HT1080 (cell line): Measurements from ENCODE around the gene PPP1R16B. TPM values are rescaled to one million over a fixed set of nuclear protein-coding genes. Genes with fewer than 3 reads are reported as not detected.
"Not testable (repeated sequence)": the region's sequence is repeated elsewhere in the genome, so short reads cannot be mapped to it uniquely, and the experiment has no call there.

Source experiments
- DNase-seq: peaks from one replicate; pipeline ENCODE4 v3.0.0-alpha.2; 2015; ENCODE audit warnings: low read depth
- total RNA-seq: library from RNA; depleted of rRNA; stranded (reverse); fragments of >200 nt; shearing (Covaris generic); gene quantifications from 2 replicates; pipeline ENCODE4 v1.2.3, GENCODE V29; 2014

The PPP1R16B gene
- total RNA-seq, 1 experiment from 2014 or later = 0.05 TPM

- no peak for DNase-seq
Observed at GRCh38 chr20:38843346-38843745, 37.8 kb downstream of the PPP1R16B start.

DNA sequence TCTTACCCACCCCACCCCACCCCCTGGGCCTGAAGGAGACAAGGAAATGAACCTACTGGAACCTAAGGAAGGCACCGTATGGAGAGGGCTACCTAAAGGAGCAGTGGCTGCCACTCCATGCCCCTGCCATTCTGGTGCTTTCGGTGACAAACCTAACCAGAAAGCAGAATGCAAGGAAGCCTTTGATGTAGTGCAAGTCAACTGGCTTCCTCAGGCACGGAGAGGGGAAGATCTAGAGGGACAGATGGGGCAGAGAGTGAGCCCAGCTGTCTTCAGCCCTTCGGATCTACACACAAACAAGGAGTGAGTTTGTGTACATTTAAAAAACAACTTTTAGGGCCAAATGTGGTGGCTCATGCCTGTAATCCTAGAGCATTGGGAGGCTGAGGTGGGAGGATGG lies 39.5 kb downstream of the PPP1R16B start:
- no peak for DNase-seq

DNA sequence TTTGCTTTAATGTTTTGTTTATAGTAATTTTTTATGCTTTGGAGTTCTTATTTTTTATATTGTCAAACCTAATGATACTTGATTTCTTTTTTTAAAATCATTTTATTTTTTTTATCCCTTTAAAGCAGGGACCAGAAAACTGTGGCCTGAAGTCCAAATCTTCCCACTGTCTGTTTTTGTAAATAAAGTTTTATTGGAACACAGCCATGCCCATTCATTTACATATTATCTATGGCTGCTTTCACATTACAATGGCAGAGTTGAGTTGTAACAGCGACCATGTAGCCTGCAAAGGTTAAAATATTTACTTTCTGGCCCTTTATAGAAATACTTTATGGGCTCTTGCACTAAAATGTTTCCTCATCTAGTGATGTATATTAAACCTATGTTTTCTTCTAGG lies 42.3 kb downstream of the PPP1R16B start:
- DNase-seq = no peak

- no peak for DNase-seq
Observed at GRCh38 chr20:38853759-38854158, 48.3 kb downstream of the PPP1R16B start.

- no peak for DNase-seq
Observed at GRCh38 chr20:38854654-38855066, 49.2 kb downstream of the PPP1R16B start.

DNA sequence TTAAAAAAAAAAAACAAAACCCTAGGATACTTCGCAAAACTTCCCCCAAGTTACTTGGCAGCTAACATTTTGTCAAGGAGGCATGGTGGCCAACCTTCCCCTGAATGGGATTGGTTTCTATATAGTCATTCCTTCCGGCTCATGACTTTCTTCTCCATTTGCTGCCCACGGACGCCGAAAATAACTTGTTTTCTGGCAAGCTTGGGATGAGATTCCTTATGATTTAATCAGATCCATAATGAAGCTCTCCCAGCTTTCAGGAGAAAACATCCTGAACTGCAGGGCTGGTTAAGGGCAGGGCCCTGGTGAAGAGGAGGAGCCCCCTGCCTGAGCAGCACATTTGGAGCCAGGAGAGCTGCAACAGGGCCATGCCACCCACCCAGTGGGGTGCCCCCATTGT lies 49.9 kb downstream of the PPP1R16B start:
- peak; percentile 6 for DNase-seq

- no peak for DNase-seq
Observed at GRCh38 chr20:38856570-38856969, 51.1 kb downstream of the PPP1R16B start.

DNA sequence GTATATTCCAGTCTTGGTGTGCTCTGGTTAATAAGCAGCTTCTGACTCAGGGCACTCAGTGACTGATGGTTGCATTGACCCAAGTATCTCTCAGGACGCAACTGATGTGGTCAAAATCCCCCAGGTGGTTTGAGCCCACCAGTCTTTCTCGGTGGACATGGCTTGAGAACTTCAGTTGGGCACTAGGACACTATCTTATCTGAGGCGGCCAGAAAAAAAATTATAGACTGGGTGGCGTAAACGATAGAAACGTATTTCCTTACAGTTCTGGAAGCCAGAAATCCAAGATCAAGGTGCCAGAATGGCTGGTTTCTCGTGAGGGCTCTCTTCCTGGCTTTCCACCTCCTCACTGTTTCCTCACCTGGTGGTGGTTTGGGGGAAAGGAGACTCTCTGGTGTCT lies 52.2 kb downstream of the PPP1R16B start:
- DNase-seq = no peak

DNA sequence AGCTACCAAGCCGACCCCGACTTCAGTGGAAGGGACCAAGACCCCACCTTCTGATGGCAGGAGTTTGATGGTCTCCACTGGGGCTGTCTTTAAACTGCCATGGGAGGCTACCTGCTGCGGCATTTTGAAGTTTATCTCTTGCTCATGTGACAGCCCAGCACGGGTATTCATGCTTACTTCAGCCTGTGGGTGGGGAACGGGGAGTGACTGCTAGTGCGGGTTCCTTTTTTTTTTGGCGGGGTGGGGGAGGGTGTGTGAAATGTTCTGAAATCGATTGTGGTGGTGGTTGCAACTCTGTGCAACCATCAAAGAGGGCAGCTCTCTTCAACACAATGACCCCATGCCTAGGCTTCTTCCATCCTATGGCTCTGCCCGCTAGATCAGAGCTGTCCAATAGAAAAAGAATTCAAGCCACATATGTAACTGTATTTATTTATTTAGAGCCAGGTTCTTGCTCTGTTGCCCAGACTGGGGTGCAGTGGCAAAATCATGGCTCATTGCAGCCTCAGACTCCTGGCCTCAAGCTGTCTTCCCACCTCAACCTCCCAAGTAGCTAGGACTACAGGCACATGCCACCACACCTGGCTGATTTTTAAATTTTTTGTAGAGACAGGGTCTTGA lies 53.7 kb downstream of the PPP1R16B start:
- no peak for DNase-seq

DNA sequence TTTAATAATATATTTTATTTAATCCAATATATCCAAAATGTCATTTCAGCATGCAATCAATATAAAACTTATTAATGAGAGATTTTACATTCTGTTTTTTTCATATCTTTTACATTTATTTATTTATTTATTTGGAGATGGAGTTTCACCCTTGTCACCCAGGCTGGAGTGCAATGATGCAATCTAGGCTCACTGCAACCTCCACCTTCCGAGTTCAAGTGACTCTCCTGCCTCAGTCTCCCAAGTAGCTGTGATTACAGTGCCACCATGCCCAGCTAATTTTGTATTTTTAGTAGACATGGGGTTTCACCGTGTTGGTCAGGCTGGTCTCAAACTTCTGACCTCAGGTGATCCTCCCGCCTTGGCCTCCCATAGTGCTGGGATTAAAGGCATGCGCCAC lies 54.4 kb downstream of the PPP1R16B start:
- DNase-seq = not testable (repeated sequence)

DNA sequence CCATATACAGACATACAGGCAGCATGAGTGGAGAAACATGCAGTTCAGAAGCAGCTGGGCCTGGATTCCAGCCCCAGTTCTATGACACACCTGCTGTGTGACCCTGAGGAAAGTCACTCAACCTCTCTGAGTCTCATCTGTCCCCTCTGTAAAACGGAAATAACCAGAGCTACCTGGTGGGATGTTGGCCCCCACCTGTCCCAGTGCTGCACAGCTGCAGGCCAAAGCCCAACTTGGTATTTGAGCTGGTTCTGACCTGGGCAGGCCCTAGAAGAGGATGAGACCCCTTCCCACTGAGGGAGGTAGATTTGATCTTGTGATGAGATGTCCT lies 55.5 kb downstream of the PPP1R16B start:
- no peak for DNase-seq

GRCh38 chr20:38862226-38862625 lies 56.7 kb downstream of the PPP1R16B start:
- DNase-seq = no peak

- no peak for DNase-seq
Observed at GRCh38 chr20:38863024-38863851, 57.7 kb downstream of the PPP1R16B start.

DNA sequence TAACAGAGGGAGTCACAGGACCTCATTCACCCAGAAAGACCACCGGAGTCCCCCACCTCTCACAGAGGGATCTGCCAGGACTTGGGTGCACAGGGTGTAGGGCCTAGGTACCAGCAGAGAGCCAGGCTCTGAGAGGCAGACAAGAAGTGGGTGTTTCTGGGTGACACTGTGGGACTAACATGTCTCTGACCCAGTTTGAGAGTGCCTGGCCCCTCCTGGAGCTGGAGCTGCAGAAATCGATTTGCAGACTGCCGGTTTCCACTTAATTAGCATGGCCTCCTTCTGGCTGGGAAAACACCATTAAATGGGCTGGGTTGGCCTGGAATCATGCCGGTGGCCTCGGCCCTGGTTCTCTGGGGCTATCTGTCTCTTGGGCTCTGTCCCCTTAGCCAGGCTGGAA lies 59.2 kb downstream of the PPP1R16B start:
- no peak for DNase-seq

GRCh38 chr20:38866265-38867061 lies 61.0 kb downstream of the PPP1R16B start:
- DNase-seq = no peak

DNA sequence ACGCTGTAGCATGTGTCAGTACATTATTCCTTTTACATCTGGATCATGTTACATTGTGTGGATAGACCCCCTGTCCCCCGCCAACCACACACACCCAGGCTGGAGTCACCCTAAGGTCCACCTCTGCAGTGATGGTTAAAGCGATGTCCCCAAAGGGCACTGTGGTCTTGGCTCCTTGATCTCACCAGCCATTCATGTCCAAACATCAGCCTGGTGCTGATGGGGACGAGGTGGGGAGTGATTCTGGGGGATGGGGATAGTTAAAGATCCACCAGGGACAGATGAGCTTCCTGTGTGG lies 61.5 kb downstream of the PPP1R16B start:
- DNase-seq = no peak

DNA sequence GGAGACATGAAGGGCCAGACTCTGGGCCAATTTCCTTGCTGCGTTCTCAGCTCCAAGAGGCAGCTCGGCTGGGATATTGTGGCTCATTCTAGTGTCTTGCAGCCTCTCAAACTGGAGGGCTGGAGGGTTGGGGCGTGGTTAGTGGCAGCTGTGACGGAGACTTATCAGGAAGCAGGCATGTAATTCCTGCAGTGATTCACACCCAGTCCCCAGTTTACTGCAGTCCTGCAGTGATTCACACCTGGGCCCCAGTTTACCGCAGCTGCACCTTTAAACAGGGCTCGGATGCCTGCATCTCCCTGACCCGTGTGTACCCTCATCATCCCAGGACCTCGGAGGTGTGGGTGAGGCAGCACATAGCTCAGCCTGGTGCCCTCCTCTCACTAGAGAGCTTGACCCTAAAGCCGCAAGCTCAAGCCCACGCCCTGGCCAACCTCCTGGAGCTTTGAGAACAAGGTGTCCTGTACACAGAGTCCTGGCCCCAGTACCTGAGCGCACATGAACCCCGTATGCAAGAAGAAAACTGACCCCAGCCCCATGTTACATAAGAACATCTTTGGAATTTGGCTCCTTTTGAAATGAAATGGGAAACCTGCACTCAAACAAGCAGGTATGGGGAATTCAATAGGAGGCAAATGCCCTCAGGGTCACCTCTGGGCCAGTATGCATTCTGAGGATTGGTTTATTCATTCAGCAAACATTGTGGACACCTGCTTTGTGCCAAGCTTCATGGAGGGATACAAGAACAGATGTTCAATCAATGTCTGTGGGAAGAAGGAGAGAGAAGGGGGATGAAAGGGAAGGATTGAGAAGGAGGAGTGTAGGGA lies 65.4 kb downstream of the PPP1R16B start:
- peak; percentile 48 for DNase-seq

- no peak for DNase-seq
Observed at GRCh38 chr20:38871560-38871953, 66.1 kb downstream of the PPP1R16B start.

GRCh38 chr20:38872036-38872435 lies 66.5 kb downstream of the PPP1R16B start:
- no peak for DNase-seq

- DNase-seq = no peak
Observed at GRCh38 chr20:38872491-38873049, 67.1 kb downstream of the PPP1R16B start.

DNA sequence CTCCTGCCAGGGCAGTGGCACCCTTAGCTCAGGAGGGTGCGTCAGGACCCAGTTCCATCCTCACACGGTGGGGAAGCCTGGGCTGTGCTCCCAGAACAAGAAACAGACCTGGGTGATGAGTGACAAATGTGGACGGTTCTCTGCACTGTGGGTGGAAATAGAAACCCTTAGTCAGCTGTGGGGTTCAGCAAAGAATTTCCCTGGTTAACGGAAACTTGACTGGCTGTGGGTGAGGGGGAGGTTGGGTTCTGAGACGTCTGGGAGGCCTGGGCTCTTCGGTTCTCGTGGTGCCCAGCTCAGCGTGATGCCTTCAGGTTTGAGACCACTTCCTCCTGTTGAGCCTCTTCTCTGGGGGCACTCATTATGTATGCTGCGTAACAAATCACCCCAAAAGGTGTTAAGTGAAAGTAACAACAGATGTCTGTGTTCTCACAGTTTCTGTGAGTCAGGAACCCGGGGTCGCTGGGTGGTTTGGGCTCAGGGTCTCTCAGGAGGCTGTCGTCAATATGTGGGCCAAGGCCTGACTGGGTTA lies 67.6 kb downstream of the PPP1R16B start:
- no peak for DNase-seq
